ENCODE data around the gene SCN2A.

SCN2A gene

DNA sequence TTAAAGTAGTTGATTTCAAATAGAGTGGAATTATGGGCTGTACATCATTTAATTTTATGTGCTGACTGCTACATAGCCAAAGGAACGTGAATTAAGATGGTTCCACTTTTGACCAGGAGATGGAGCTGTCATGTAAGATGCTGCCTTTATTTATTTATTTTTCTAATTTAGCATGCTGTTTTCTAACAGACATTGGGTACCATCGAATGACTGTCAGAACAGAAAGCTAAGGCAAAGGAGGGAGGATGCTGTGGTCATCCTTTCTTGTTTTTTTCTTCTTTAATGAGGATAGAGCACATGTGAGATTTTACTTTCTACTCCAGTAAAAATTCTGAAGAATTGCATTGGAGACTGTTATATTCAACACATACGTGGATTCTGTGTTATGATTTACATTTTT is at the start of gene SCN2A:
Gene SCN2A, plus strand, starts transcription at position 185 of the 400 bp plus-strand sequence. CDS start 56,410 bp downstream, outside the sequence.
- peak; percentile 35 for DNase-seq

DNA sequence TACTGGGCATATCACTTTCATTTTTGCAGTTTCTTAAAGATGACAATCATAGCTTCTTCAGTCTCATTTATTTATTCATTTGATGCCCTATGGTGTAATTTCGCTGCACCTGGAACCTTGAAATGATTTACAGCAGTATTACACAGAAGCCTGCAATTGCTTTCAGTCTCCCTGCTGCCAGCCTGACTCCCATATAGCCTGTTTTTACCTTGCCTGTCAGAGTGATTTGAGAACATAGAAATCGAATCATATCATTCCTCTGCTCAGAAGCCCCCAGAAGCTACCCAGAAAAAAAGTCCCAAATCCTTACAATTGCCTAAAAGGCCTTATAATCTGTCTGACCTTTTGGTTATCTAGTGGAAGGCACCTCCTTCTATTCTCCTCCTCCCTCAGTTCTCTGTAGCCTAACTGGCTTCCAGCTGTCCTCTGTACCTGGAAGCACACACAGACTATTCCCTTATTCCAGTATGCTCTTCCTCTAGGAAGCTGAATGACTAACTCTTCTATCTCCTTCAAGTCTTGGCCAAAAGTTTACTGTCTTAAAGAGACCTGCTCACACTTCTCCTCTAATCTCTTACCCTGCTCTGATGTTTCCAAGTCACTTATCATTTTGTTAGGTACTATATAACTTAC is 48.0 kb upstream of the SCN2A start:
- DNase-seq, result no peak

DNA sequence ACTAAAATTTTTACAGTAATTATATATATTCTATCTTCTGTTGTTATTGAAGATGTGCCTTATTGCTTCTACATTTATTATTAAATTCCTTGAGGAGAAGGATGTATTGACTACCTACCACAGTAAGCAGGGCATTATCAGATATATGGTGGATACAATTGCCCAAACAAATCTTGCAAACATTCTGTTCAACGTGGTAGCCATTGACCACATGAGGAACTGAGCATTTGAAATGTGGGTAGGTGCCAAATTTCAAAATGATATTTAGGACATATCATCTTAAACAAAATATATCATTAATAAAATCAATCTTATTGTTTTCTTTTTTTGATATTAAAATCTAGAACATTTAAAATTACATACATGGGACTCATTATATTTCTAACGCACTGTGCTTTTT is 46.5 kb upstream of the SCN2A start:
- DNase-seq, result no peak

DNA sequence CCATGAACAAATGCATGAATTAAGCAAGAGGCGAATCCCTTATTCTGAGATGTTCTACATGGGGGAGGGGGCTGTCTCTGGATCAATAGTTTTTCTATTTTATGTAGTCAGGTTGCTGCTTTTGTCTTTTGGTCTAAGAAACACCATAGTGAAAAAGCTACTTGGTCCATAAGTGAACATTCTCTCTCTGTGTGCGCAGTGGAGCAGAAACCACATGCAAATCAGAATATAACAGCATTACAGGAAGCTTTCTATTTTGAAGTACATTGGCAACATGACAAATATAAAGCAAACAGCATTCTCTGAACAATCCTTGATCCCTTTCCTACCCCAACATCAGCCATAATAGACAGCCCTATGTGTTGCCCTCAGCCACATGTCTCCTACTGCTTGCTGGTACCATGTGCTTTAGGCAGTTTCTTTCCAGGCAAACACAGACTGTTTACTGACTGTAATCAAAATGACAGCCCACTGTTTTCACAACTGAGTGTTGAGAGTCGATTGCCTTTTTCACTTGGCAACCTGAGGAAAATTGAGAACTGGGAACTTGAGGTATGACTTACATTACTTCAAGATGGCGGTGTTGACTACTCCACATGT is 45.9 kb upstream of the SCN2A start:
- peak; percentile 69 for DNase-seq

- DNase-seq, result no peak
These were observed 42.8 kb upstream of the SCN2A start for GRCh38 chr2:165196411-165196810.

DNA sequence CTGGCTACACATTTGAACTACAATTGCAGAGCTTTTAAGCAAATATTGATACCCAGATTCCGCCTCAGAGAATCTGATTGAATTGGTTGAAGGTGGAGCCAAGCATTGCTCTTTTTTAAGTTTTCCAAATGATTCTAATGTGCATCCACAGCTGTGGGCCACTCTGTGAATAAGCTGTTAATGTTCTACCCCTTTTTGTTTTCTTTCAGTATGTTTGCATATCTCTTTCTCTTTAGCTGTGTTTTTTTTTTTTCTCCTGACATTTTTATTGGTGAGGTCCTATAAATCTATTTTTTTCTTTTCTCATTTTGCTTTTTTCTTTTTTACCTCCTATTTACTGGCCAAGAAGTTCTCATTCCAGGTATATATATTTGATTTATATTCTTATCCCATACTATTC is 41.9 kb upstream of the SCN2A start:
- no peak for DNase-seq

- no peak for DNase-seq
These were observed 41.0 kb upstream of the SCN2A start for GRCh38 chr2:165198181-165198580.

DNA sequence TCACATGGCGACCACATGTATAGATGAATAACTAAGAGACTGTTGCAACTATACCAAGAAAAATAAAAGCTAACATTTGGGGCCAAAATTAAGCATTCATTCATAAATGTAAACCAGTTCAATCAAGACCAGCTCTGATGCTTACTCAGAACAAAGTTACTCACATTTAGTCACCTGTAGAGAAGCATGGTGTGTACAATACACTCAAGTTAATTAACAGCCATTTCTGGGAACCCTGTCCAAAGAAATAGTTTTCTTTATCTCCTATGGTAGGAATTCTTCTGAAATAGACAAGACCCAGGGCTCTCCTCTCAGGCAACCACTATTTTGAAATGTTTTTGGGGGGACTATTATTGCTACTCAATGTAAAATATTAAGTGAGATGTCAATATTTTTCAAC is 37.0 kb upstream of the SCN2A start:
- DNase-seq, result no peak

DNA sequence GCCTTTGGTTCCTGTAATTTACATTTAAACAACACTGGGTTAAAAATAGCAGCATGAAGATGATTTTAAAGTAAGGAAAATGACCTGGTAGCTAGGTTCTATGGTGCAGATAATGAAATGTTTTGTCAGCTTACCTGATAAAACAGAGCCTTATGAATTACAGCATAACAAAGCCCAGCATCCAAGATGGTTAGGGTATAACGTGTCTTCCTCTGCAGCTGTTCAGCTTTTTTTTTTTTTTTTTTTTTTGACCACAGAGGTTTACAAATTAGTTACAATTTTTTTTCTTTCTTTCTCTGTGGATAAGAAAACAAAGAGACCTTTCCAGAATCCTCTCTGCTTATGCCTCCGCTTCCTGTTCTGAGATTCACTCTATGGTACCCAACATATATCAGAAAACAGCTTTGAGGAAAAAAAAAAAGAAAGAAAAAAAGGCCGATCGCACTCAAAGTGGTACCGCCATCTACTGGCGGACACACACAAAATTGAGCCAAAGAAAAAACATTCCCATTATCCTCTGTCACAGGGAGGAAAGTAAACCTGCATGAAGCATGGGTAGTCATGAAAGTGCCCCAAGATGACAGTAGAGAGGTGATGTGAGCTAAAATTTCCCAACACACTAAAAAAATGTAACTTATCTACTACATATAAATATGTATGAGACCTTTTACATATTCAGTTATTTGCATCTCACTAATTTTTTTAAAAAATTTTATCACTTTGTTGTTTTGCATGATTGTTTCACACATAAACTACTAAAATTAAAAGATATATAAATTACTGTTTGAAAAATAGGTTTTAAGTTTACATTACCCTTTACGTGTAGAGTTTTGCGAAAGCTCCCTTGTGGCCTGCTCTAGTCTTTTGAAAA is 35.3 kb upstream of the SCN2A start, which contains the start of gene SCN3A:
Gene SCN3A, minus strand, starts transcription at position 362 of the 871 bp plus-strand sequence. CDS start 27,656 bp downstream, outside the sequence.
- DNase-seq, result peak; percentile 16

- no peak for DNase-seq
These were observed 33.3 kb upstream of the SCN2A start for GRCh38 chr2:165205865-165206264.

DNA sequence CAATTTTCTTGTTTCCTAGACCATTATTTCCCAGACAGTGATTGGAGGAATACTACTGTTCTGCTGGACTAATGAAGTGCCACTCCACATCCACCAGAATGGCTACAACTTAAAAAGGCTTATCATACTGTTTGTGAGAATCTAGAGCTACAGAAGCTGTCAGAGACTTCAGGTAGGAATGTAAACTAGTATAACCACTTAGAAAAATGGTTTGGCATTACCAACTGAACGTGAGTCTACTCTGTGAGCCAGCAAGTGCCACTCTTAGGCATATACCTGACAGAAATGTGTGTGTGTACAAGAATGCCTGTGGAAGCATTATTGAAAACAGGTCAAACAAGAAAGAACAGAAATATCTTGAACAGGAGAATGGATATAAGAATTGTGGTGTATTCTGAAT is 31.1 kb upstream of the SCN2A start:
- no peak for DNase-seq

DNA sequence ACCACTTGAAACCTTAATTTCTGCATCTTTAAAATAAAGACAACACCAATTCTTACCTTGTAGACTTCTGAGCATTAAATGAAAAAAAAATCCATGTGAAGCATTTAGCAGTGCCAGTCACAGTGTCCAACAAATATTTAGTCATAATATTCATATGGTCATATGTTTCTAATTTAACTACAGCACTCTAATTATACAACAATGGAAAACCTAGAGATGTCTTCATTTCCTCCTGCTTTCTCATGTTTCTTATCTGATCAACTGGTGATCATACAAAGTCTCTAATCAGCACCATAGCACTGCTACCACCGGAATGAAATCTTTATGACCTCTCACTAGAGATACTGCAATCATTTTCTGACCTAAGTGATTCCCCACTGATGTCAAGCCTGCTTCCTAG is 25.1 kb upstream of the SCN2A start:
- no peak for DNase-seq

GRCh38 chr2:165219481-165219880 is 19.7 kb upstream of the SCN2A start:
- no peak for DNase-seq

DNA sequence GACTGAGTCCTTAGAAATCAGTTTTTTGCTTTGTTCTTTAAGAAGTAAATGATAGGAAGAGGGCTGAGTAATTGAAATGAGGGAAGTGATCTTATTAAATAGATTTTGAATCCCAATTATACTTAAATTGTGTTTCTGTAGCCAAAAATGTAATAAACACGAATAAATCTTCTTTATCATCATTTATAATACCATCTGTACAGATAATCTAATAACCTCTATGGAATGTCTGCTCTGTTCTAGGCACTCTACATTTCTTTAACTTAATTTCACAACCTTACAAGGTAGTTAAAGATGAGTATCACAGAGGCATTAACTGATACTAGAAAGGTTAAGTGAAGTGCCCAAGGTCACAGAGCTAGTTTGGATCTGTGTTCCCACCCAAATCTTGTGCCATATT is 14.3 kb upstream of the SCN2A start:
- DNase-seq, result no peak

DNA sequence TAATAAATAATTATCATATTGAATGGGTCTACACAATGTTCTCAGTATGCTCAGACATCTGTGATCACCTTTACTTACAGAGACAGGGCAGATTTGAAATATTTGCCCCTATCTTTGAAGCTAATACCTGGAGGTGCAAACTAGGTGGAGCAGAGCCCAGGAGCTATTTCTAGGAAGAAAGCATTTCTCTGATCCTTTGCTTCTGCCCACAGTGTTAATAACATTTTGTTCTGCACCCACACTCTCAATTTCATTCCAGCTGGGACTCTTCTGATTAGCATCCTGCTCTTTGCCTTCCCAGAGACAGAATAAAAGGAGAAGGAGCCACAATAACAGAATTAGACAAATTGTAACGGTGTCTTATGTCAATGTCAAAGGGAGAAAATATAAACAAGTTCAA is 11.6 kb upstream of the SCN2A start:
- DNase-seq, result no peak

DNA sequence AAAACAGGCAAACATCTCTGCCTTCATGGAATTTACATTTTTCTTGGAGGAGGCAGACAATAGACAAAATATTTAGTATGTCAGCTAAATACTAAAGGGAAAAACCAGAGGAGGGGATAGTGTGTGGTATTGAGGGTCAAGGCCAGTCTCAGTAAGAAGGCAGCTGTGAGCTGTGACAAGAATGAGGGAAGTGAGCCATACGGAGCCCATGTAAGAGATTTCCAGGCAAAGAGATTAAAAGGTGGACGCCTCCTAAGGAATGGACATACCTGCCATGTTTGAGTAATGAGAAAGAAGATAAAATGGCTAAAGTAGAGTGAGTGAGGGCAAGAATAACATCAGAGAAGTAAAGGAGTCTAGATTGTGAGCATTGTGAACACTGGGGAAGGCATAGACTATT is 2.2 kb upstream of the SCN2A start:
- no peak for DNase-seq

DNA sequence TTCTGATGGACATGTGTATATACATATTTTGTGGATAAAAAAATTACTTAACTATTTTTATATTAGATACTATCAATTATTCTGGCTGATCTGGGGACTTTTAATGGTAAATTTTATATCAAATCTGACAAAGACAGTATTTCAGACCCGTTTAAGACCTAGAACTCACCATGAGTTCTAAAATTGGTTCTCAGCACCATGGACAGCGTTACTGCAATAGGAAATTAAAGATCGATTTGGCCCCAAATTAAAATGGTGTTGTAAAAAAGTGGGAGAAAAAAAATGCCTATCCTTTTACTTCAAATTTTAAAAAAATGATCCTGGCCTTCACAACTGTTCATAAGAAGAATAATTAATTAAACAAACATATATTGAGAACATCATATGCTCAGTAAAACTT is 919 bp upstream of the SCN2A start:
- no peak for DNase-seq

DNA sequence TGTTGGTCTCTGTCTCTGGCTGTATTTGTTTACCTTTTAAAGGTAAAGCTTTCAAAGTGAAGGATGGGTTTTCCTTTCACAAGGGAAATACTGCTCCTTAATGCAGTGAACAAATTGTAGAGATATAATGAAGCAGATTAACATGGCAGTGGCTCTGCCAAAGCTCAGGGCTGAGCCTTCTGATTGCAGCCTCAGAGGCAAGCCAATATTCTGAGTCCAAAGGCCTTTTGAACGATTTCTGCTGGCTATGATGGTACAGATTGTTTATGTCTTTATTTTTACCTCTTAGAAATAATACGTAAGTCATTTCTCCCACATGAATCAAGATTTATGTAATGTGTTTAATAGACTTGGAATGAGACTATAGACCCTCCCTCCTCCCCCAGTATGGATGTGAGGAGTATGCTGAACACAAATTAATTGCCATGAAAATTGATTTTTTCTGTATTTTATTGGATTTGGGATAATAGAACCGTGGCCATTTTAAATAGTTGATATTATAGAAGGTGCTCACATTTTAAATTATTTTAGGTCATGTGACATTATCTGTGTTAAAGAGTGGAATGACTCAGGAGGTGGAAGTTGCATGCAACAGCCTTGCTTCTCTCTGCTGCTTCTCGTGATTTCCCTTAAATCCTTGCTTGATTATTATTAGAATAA is 772 bp downstream of the SCN2A start:
- no peak for DNase-seq

- DNase-seq, result no peak
These were observed 1.7 kb downstream of the SCN2A start for GRCh38 chr2:165240916-165241315.

GRCh38 chr2:165245081-165245793 is 6.0 kb downstream of the SCN2A start:
- DNase-seq, result no peak

DNA sequence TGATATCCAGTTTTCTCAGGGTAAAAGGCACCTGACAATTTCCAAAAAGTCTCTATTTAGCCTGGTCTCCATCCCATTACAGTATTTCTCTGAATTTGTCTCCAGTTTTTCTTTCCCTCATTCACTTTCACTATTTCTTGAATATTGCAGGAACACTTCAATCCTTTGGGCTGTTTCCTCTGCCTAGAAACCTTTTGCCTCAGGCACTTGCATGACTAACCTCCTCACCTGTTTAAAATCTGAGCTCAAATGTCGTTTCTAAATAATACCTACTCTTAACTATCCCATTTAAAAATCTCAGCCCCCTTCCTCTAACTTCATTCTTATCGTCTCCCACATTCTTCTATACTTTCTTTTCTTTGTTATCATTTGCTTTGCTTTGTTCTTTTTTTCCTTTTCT is 9.0 kb downstream of the SCN2A start:
- DNase-seq, result no peak

GRCh38 chr2:165251366-165251765 is 12.2 kb downstream of the SCN2A start:
- DNase-seq, result no peak

GRCh38 chr2:165253178-165253577 is 14.0 kb downstream of the SCN2A start:
- DNase-seq, result no peak
